MM.1S (cell line): Measurements from ENCODE around the gene FAM219A.

Source experiments
- EZH2phosphoT487 ChIP-seq: fragments of 300-600 bp; sonication (generic); IDR thresholded peaks from 2 replicates; pipeline ENCODE4 v1.6.1; 2018; ENCODE audit warnings: antibody characterized with exemption, low read length
- TF ChIP-seq, protein P1 (sequence below): fragments of 300-600 bp; sonication (generic); IDR thresholded peaks from 2 replicates; pipeline ENCODE4 v1.5.1; 2016; ENCODE audit warnings: antibody characterized with exemption, low read length, mixed read lengths

DNA sequence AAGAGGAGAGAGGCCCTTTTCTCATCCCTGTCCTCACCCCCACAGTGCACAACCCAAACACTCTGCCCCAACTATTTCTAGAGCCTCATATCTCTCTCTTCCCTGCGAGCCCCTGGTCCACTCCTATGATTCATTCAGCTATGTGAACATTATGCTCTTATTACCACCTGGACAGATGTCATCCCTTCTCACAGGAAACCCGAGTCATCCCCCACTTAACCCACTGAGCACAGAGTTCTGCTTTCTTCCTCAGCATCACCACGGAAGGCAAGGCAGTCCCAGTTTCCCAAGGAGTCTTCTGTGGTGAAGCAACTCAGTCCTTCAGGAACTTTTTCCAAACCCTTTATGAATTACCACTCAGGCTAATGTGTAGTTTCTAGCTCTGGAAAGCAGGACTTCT, 1.6 kb upstream of the FAM219A start:
- TF ChIP-seq, protein P1, sequence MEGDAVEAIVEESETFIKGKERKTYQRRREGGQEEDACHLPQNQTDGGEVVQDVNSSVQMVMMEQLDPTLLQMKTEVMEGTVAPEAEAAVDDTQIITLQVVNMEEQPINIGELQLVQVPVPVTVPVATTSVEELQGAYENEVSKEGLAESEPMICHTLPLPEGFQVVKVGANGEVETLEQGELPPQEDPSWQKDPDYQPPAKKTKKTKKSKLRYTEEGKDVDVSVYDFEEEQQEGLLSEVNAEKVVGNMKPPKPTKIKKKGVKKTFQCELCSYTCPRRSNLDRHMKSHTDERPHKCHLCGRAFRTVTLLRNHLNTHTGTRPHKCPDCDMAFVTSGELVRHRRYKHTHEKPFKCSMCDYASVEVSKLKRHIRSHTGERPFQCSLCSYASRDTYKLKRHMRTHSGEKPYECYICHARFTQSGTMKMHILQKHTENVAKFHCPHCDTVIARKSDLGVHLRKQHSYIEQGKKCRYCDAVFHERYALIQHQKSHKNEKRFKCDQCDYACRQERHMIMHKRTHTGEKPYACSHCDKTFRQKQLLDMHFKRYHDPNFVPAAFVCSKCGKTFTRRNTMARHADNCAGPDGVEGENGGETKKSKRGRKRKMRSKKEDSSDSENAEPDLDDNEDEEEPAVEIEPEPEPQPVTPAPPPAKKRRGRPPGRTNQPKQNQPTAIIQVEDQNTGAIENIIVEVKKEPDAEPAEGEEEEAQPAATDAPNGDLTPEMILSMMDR = no peak
- no peak for TF ChIP-seq EZH2phosphoT487
